ENCODE data around the gene RYR2.

RYR2 gene

GRCh38 chr1:237054313-237054712 lies 12.3 kb downstream of the RYR2 start:
- TF ChIP-seq POLR2A (IDR thresholded peaks at IDR 0.05; ENCODE audit: low read depth, low read length): no peak
- no peak for TF ChIP-seq TAF1 (IDR thresholded peaks at IDR 0.05; ENCODE audit: borderline replicate concordance, low read depth, low read length)
- TF ChIP-seq POLR2AphosphoS5 (IDR thresholded peaks at IDR 0.05; ENCODE audit: low read depth, low read length): no peak
- DNase-seq (ENCODE audit: insufficient read length) (no peak), FAIRE-seq (no peak)

- DNase-seq (ENCODE audit: insufficient read length): no peak
- FAIRE-seq: no peak
- TF ChIP-seq POLR2AphosphoS5 (IDR thresholded peaks at IDR 0.05; ENCODE audit: low read depth, low read length): no peak
- TF ChIP-seq POLR2A (IDR thresholded peaks at IDR 0.05; ENCODE audit: low read depth, low read length): no peak
- no peak for TF ChIP-seq TAF1 (IDR thresholded peaks at IDR 0.05; ENCODE audit: borderline replicate concordance, low read depth, low read length)
Measured at GRCh38 chr1:237058470-237058869, 16.5 kb downstream of the RYR2 start.

GRCh38 chr1:237059244-237059643 lies 17.3 kb downstream of the RYR2 start:
- FAIRE-seq (no peak), DNase-seq (ENCODE audit: insufficient read length) (no peak)
- TF ChIP-seq POLR2A (IDR thresholded peaks at IDR 0.05; ENCODE audit: low read depth, low read length) (no peak), POLR2AphosphoS5 (IDR thresholded peaks at IDR 0.05; ENCODE audit: low read depth, low read length) (no peak), TAF1 (IDR thresholded peaks at IDR 0.05; ENCODE audit: borderline replicate concordance, low read depth, low read length) (no peak)

- TF ChIP-seq TAF1 (IDR thresholded peaks at IDR 0.05; ENCODE audit: borderline replicate concordance, low read depth, low read length) (no peak), POLR2AphosphoS5 (IDR thresholded peaks at IDR 0.05; ENCODE audit: low read depth, low read length) (no peak), POLR2A (IDR thresholded peaks at IDR 0.05; ENCODE audit: low read depth, low read length) (no peak)
- no peak for FAIRE-seq
- no peak for DNase-seq (ENCODE audit: insufficient read length)
Measured at GRCh38 chr1:237062976-237063375, 21.0 kb downstream of the RYR2 start.

GRCh38 chr1:237065903-237066302 lies 23.9 kb downstream of the RYR2 start:
- DNase-seq (ENCODE audit: insufficient read length): no peak
- TF ChIP-seq POLR2AphosphoS5 (IDR thresholded peaks at IDR 0.05; ENCODE audit: low read depth, low read length) (no peak), POLR2A (IDR thresholded peaks at IDR 0.05; ENCODE audit: low read depth, low read length) (no peak)
- FAIRE-seq: no peak

GRCh38 chr1:237070519-237070918 lies 28.5 kb downstream of the RYR2 start:
- DNase-seq (ENCODE audit: insufficient read length) (no peak), FAIRE-seq (no peak)
- TF ChIP-seq POLR2A (IDR thresholded peaks at IDR 0.05; ENCODE audit: low read depth, low read length) (no peak), POLR2AphosphoS5 (IDR thresholded peaks at IDR 0.05; ENCODE audit: low read depth, low read length) (no peak), TAF1 (IDR thresholded peaks at IDR 0.05; ENCODE audit: borderline replicate concordance, low read depth, low read length) (no peak)

- FAIRE-seq: no peak
- DNase-seq (ENCODE audit: insufficient read length): no peak
- no peak for TF ChIP-seq POLR2A (IDR thresholded peaks at IDR 0.05; ENCODE audit: low read depth, low read length)
Measured at GRCh38 chr1:237071641-237072420, 29.8 kb downstream of the RYR2 start.

- DNase-seq (ENCODE audit: insufficient read length): no peak
- no peak for FAIRE-seq
- no peak for TF ChIP-seq POLR2AphosphoS5 (IDR thresholded peaks at IDR 0.05; ENCODE audit: low read depth, low read length)
- no peak for TF ChIP-seq POLR2A (IDR thresholded peaks at IDR 0.05; ENCODE audit: low read depth, low read length)
- TF ChIP-seq TAF1 (IDR thresholded peaks at IDR 0.05; ENCODE audit: borderline replicate concordance, low read depth, low read length): no peak
Measured at GRCh38 chr1:237074371-237075117, 32.6 kb downstream of the RYR2 start.

- no peak for DNase-seq (ENCODE audit: insufficient read length)
- FAIRE-seq: no peak
- TF ChIP-seq TAF1 (IDR thresholded peaks at IDR 0.05; ENCODE audit: borderline replicate concordance, low read depth, low read length) (no peak), POLR2A (IDR thresholded peaks at IDR 0.05; ENCODE audit: low read depth, low read length) (no peak), POLR2AphosphoS5 (IDR thresholded peaks at IDR 0.05; ENCODE audit: low read depth, low read length) (no peak)
Measured at GRCh38 chr1:237084341-237085077, 42.5 kb downstream of the RYR2 start.

GRCh38 chr1:237091691-237092090 lies 49.7 kb downstream of the RYR2 start:
- FAIRE-seq: no peak
- TF ChIP-seq POLR2A (IDR thresholded peaks at IDR 0.05; ENCODE audit: low read depth, low read length): no peak
- TF ChIP-seq TAF1 (IDR thresholded peaks at IDR 0.05; ENCODE audit: borderline replicate concordance, low read depth, low read length): no peak
- TF ChIP-seq POLR2AphosphoS5 (IDR thresholded peaks at IDR 0.05; ENCODE audit: low read depth, low read length): no peak
- no peak for DNase-seq (ENCODE audit: insufficient read length)

- no peak for FAIRE-seq
- DNase-seq (ENCODE audit: insufficient read length): no peak
- TF ChIP-seq TAF1 (IDR thresholded peaks at IDR 0.05; ENCODE audit: borderline replicate concordance, low read depth, low read length): no peak
- no peak for TF ChIP-seq POLR2A (IDR thresholded peaks at IDR 0.05; ENCODE audit: low read depth, low read length)
Measured at GRCh38 chr1:237093691-237094090, 51.7 kb downstream of the RYR2 start.
